Measurements from ENCODE around the gene PCAT7.

GRCh38 chr9:94568972-94569712, 14.3 kb downstream of the PCAT7 start:
- TF ChIP-seq POLR2A (IDR thresholded peaks at IDR 0.05) (no peak), CTCF (IDR thresholded peaks at IDR 0.05) (no peak), EP300 (IDR thresholded peaks at IDR 0.05) (no peak)

All from ovary (tissue), 3 donors.